Mesenchymal stem cell (in vitro differentiated cells and primary cell): ENCODE results near the gene ANKRD31.
"Not testable (repeated sequence)": the region's sequence is repeated elsewhere in the genome, so short reads cannot be mapped to it uniquely, and the experiment has no call there.

ENCODE experiments used
- DNase-seq: peaks from one replicate; pipeline ENCODE4 v3.0.0-alpha.2; 2013
- H2AFZ ChIP-seq: one replicate; pipeline ENCODE4 v1.6.1; 2013; ENCODE audit warnings: low read depth, mild to moderate bottlenecking, control low read depth, inconsistent platforms, low read length, moderate library complexity
- H2AK5ac ChIP-seq: 2 replicates; pipeline ENCODE4 v1.6.1; 2013; ENCODE audit warnings: low read length, moderate library complexity, mild to moderate bottlenecking, inconsistent platforms; ENCODE audit not compliant: severe bottlenecking
- H2BK120ac ChIP-seq: one replicate; pipeline ENCODE4 v1.6.1; 2013; ENCODE audit warnings: low read depth, mild to moderate bottlenecking, inconsistent platforms, low read length, moderate library complexity
- H2BK12ac ChIP-seq, 2 experiments: one replicate each; pipeline ENCODE4 v1.6.1; 2013; ENCODE audit warnings: inconsistent platforms in 2 of 2, low read length in 2 of 2, mild to moderate bottlenecking in 2 of 2, moderate library complexity in 2 of 2, control low read depth in 1 of 2
- H2BK15ac ChIP-seq: one replicate; pipeline ENCODE4 v1.6.1; 2013; ENCODE audit warnings: mild to moderate bottlenecking, low read depth, inconsistent platforms; ENCODE audit not compliant: poor library complexity, severe bottlenecking
- H2BK5ac ChIP-seq: 2 replicates; pipeline ENCODE4 v1.6.1; 2013; ENCODE audit warnings: low read depth, mild to moderate bottlenecking, low read length, control low read depth, inconsistent platforms; ENCODE audit not compliant: poor library complexity, severe bottlenecking
- H3K14ac ChIP-seq, 2 experiments: one replicate each; pipeline ENCODE4 v1.6.1; 2013; ENCODE audit warnings: inconsistent platforms in 2 of 2, low read length in 2 of 2, control low read depth in 1 of 2, mild to moderate bottlenecking in 1 of 2, moderate library complexity in 1 of 2
- H3K18ac ChIP-seq, 2 experiments: one replicate each; pipeline ENCODE4 v1.6.1; 2013; ENCODE audit warnings: inconsistent platforms in 2 of 2, low read length in 2 of 2, control low read depth in 1 of 2, low read depth in 1 of 2, mild to moderate bottlenecking in 1 of 2
- H3K23ac ChIP-seq, 2 experiments: one replicate each; pipeline ENCODE4 v1.6.1; 2013; ENCODE audit warnings: inconsistent platforms in 2 of 2, low read length in 2 of 2, mild to moderate bottlenecking in 2 of 2, moderate library complexity in 2 of 2, control low read depth in 1 of 2
- H3K27ac ChIP-seq: 2 replicates; pipeline ENCODE4 v1.5.1; 2013; ENCODE audit warnings: mild to moderate bottlenecking, moderate library complexity, low read length, control low read depth, inconsistent platforms; ENCODE audit not compliant: poor library complexity, severe bottlenecking
- H3K27me3 ChIP-seq, 2 experiments: 2 replicates each; pipeline versions ENCODE4 v1.6.1 to v1.7.0; 2013; ENCODE audit warnings: low read length in 2 of 2, mild to moderate bottlenecking in 2 of 2, moderate library complexity in 2 of 2, control low read depth in 1 of 2, inconsistent platforms in 1 of 2; ENCODE audit not compliant: control insufficient read depth in 1 of 2, insufficient read depth in 1 of 2
- H3K36me3 ChIP-seq, 2 experiments: 2 replicates each; pipeline versions ENCODE4 v1.6.1 to v1.7.0; 2013; ENCODE audit warnings: low read length in 2 of 2, control low read depth in 1 of 2, inconsistent platforms in 1 of 2, low read depth in 1 of 2, mild to moderate bottlenecking in 1 of 2; ENCODE audit not compliant: insufficient read depth in 2 of 2, control insufficient read depth in 1 of 2
- H3K4ac ChIP-seq, 2 experiments: one replicate each; pipeline ENCODE4 v1.6.1; 2013; ENCODE audit warnings: inconsistent platforms in 2 of 2, low read length in 2 of 2, mild to moderate bottlenecking in 2 of 2, moderate library complexity in 2 of 2, control low read depth in 1 of 2, low read depth in 1 of 2
- H3K4me1 ChIP-seq: 2 replicates; pipeline ENCODE4 v1.6.1; 2013; ENCODE audit warnings: low read depth, low read length, control low read depth; ENCODE audit not compliant: control insufficient read depth, insufficient read depth
- H3K4me2 ChIP-seq: 2 replicates; pipeline ENCODE4 v1.6.1; 2013; ENCODE audit warnings: low read length, mild to moderate bottlenecking, inconsistent platforms; ENCODE audit not compliant: poor library complexity, severe bottlenecking
- H3K4me3 ChIP-seq, 2 experiments: 2 replicates each; pipeline versions ENCODE4 v1.5.1 to v1.7.0; 2013; ENCODE audit warnings: low read length in 2 of 2, mild to moderate bottlenecking in 2 of 2, control low read depth in 1 of 2, low read depth in 1 of 2; ENCODE audit not compliant: insufficient read depth in 1 of 2
- H3K79me1 ChIP-seq: replicated peaks from 2 replicates; pipeline ENCODE4 v1.6.1; 2013; ENCODE audit warnings: mild to moderate bottlenecking, control low read depth, low read length, inconsistent platforms; ENCODE audit not compliant: poor library complexity, severe bottlenecking
- H3K9ac ChIP-seq: 2 replicates; pipeline ENCODE4 v1.7.0; 2013; ENCODE audit warnings: mild to moderate bottlenecking, low read length, moderate library complexity
- H3K9me3 ChIP-seq: 2 replicates; pipeline ENCODE4 v1.7.0; 2013; ENCODE audit warnings: mild to moderate bottlenecking, low read length; ENCODE audit not compliant: control insufficient read depth
- H4K8ac ChIP-seq: one replicate; pipeline ENCODE4 v1.6.1; 2013; ENCODE audit warnings: inconsistent platforms, mild to moderate bottlenecking, low read length, moderate library complexity
- H4K91ac ChIP-seq: one replicate; pipeline ENCODE4 v1.6.1; 2013; ENCODE audit warnings: mild to moderate bottlenecking, low read length, inconsistent platforms
- WGBS: methylation state at CpG from one replicate; pipeline ENCODE4 v1.1.7; 2013; ENCODE audit warnings: mixed read lengths; 5-methylcytosine and 5-hydroxymethylcytosine counted together

ANKRD31 gene

DNA sequence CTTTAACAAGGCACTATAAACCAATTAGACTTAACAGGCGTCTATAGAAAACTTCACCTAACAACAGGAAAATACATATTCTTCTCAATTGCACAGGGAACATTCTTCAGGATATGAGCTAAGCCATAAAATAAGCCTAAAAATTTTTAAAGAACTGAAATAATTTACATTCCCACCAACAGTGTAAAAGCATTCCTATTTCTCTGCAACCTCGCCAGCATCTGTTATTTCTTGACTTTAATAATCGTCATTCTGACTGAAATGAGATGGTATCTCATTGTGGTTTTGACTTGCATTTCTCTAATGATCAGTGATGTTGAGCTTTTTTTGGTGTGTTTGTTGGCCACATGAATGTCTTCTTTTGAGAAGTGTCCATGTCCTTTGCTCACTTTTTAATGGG lies 140.7 kb downstream of the ANKRD31 start:
- not testable (repeated sequence) for H4K8ac ChIP-seq, H3K79me1 ChIP-seq, H3K14ac ChIP-seq, H2AFZ ChIP-seq, H3K18ac ChIP-seq, H3K23ac ChIP-seq, H3K9me3 ChIP-seq, H3K9ac ChIP-seq, H3K4me1 ChIP-seq, H3K4me2 ChIP-seq, H3K27me3 ChIP-seq, H3K4me3 ChIP-seq, H2BK12ac ChIP-seq, H2BK15ac ChIP-seq, H2BK5ac ChIP-seq, H3K4ac ChIP-seq, H2BK120ac ChIP-seq, DNase-seq, H2AK5ac ChIP-seq, H3K36me3 ChIP-seq, H4K91ac ChIP-seq, H3K27ac ChIP-seq
- WGBS = 88% methylated on average over 3 of the region's 3 CpGs

GRCh38 chr5:75091597-75091996 lies 145.1 kb downstream of the ANKRD31 start:
- H3K4ac ChIP-seq = no peak overlapping the region
- H4K91ac ChIP-seq = no peak overlapping the region
- no peaks in the 10 kb centered on the region for H3K27me3 ChIP-seq
- no peak overlapping the region for H3K4me2 ChIP-seq
- no peak overlapping the region for H3K23ac ChIP-seq
- 96% methylated on average over 3 of the region's 3 CpGs for WGBS
- no peak overlapping the region for H3K14ac ChIP-seq
- no peak overlapping the region for H2BK12ac ChIP-seq
- no peak overlapping the region for H2AFZ ChIP-seq
- H3K9ac ChIP-seq = no peak overlapping the region
- no peak overlapping the region for H4K8ac ChIP-seq
- H3K36me3 ChIP-seq = no peaks in the 10 kb centered on the region
- H2BK15ac ChIP-seq = no peak overlapping the region
- H3K4me1 ChIP-seq = peaks cover 3% of the 10 kb centered on the region
- H3K9me3 ChIP-seq = no peaks in the 10 kb centered on the region
- H3K18ac ChIP-seq = no peak overlapping the region
- H3K4me3 ChIP-seq = no peak overlapping the region
- H3K27ac ChIP-seq = no peak overlapping the region
- H2BK5ac ChIP-seq = no peak overlapping the region
- no peaks in the 10 kb centered on the region for H3K79me1 ChIP-seq
- no peak overlapping the region for H2AK5ac ChIP-seq
- no peak for DNase-seq
- H2BK120ac ChIP-seq = no peak overlapping the region

GRCh38 chr5:75089662-75090061 lies 147.0 kb downstream of the ANKRD31 start:
- H3K4ac ChIP-seq = no peak overlapping the region
- no CpG with 5 or more reads among the region's 1 CpG for WGBS

GRCh38 chr5:75089137-75089536 lies 147.5 kb downstream of the ANKRD31 start:
- no peak overlapping the region for H3K4ac ChIP-seq
- no peak overlapping the region for H2AFZ ChIP-seq
- no peaks in the 10 kb centered on the region for H3K36me3 ChIP-seq
- no peak overlapping the region for H3K4me2 ChIP-seq
- peaks cover 3% of the 10 kb centered on the region for H3K4me1 ChIP-seq
- H3K9me3 ChIP-seq = no peaks in the 10 kb centered on the region
- no peak for DNase-seq
- H2BK12ac ChIP-seq = no peak overlapping the region
- no peak overlapping the region for H3K14ac ChIP-seq
- no peaks in the 10 kb centered on the region for H3K79me1 ChIP-seq
- no peak overlapping the region for H2BK120ac ChIP-seq
- H3K27ac ChIP-seq = no peak overlapping the region
- no peak overlapping the region for H4K8ac ChIP-seq
- no peak overlapping the region for H4K91ac ChIP-seq
- H3K4me3 ChIP-seq = no peak overlapping the region
- no peak overlapping the region for H3K9ac ChIP-seq
- no peak overlapping the region for H3K23ac ChIP-seq
- no peak overlapping the region for H2BK15ac ChIP-seq
- no peaks in the 10 kb centered on the region for H3K27me3 ChIP-seq
- no peak overlapping the region for H3K18ac ChIP-seq
- no peak overlapping the region for H2BK5ac ChIP-seq
- H2AK5ac ChIP-seq = no peak overlapping the region
- 100% methylated on average over 1 of the region's 1 CpG for WGBS

More at GRCh38 chr5:75089662-75090061, 147.0 kb downstream of the ANKRD31 start:
- Histone ChIP-seq H2AFZ (no peak overlapping the region), H2AK5ac (no peak overlapping the region), H3K9me3 (no peaks in the 10 kb centered on the region), H3K27me3 (no peaks in the 10 kb centered on the region), H3K18ac (no peak overlapping the region), H2BK120ac (no peak overlapping the region), H3K36me3 (no peaks in the 10 kb centered on the region), H3K4me3 (no peak overlapping the region), H2BK12ac (no peak overlapping the region), H3K27ac (no peak overlapping the region), H2BK15ac (no peak overlapping the region), H4K91ac (no peak overlapping the region), H3K14ac (no peak overlapping the region), H3K4me1 (peaks cover 3% of the 10 kb centered on the region), H2BK5ac (no peak overlapping the region), H3K23ac (no peak overlapping the region), H3K4me2 (no peak overlapping the region), H3K9ac (no peak overlapping the region), H4K8ac (no peak overlapping the region), H3K79me1 (no peaks in the 10 kb centered on the region)
- DNase-seq = no peak
